K562 (cell line): Measurements from ENCODE around the gene DHRS13. TPM values are rescaled to one million over a fixed set of nuclear protein-coding genes. Genes with fewer than 3 reads are reported as not detected.

Experiments used
- ATF3 ChIP-seq, 2 experiments: fragments of 450-650 bp in 1 of 2; sonication (generic) in 1 of 2; formaldehyde crosslinking in 1 of 2; IDR thresholded peaks in 1 of 2; conservative IDR thresholded peaks in 1 of 2; 2 replicates each; pipeline versions ENCODE4 v1.6.1 to v1.8.1; 2016 to 2023; ENCODE audit warnings: mild to moderate bottlenecking in 2 of 2, moderate library complexity in 2 of 2, inconsistent platforms in 1 of 2, missing genetic modification reagents in 1 of 2
- CAMTA2 ChIP-seq: fragments of 250-450 bp; sonication (Bioruptor Pico); conservative IDR thresholded peaks from 2 replicates; pipeline ENCODE4 v1.5.1; 2022
- CBX2 ChIP-seq: fragments of 200-600 bp; sonication (generic); IDR thresholded peaks from one replicate; pipeline ENCODE4 v1.6.1; 2012; ENCODE audit warnings: mild to moderate bottlenecking, low read length, inconsistent platforms; ENCODE audit not compliant: insufficient read depth, poor library complexity, severe bottlenecking
- DACH1 ChIP-seq: fragments of 450-650 bp; IDR thresholded peaks from 2 replicates; pipeline ENCODE4 v1.6.1; 2018; ENCODE audit not compliant: partially characterized antibody
- FOXK2 ChIP-seq, 2 experiments: fragments of 450-650 bp; IDR thresholded peaks in 1 of 2; conservative IDR thresholded peaks in 1 of 2; 2 replicates each; pipeline ENCODE4 v1.6.1; 2016; ENCODE audit warnings: low read depth in 2 of 2, mild to moderate bottlenecking in 1 of 2
- HDAC1 ChIP-seq, 2 experiments: fragments of 450-650 bp; IDR thresholded peaks; 2 replicates each; pipeline ENCODE4 v1.6.1; 2016 to 2017; ENCODE audit warnings: inconsistent platforms in 1 of 2, mild to moderate bottlenecking in 1 of 2, moderate library complexity in 1 of 2
- HIVEP1 ChIP-seq: fragments of 250-450 bp; sonication (Bioruptor Pico); IDR thresholded peaks from 2 replicates; pipeline ENCODE4 v1.4.0; 2020; ENCODE audit warnings: mild to moderate bottlenecking
- ILF3 ChIP-seq: fragments of 450-650 bp; IDR thresholded peaks from 2 replicates; pipeline ENCODE4 v1.6.1; 2018; ENCODE audit warnings: antibody characterized with exemption, mild to moderate bottlenecking, moderate library complexity, borderline replicate concordance
- KDM1A ChIP-seq, 2 experiments: fragments of 450-650 bp; IDR thresholded peaks; 2 replicates each; pipeline ENCODE4 v1.6.1; 2016; ENCODE audit warnings: mild to moderate bottlenecking in 2 of 2
- KLF1 ChIP-seq: fragments of 450-650 bp; IDR thresholded peaks from 2 replicates; pipeline ENCODE4 v1.6.1; 2016; ENCODE audit warnings: missing genetic modification characterization, missing compliant biosample characterization
- LARP7 ChIP-seq: fragments of 450-650 bp; IDR thresholded peaks from 2 replicates; pipeline ENCODE4 v1.6.1; 2016
- PCBP1 ChIP-seq: fragments of 200-400 bp; formaldehyde crosslinking; IDR thresholded peaks from 2 replicates; pipeline ENCODE4 v1.6.1; 2018; ENCODE audit warnings: mild to moderate bottlenecking, low read depth, low read length; ENCODE audit not compliant: poor library complexity, severe bottlenecking
- UBTF ChIP-seq, 2 experiments: IDR thresholded peaks; 2 replicates each; pipeline ENCODE4 v1.6.1; 2012; ENCODE audit warnings: improper control_type of control experiment in 2 of 2, low read depth in 2 of 2, low read length in 2 of 2, borderline replicate concordance in 1 of 2
- XRCC4 ChIP-seq: IDR thresholded peaks from one replicate; pipeline ENCODE4 v1.6.1; 2011; ENCODE audit not compliant: insufficient read depth, insufficient read length; ENCODE audit errors: extremely low read depth
- ZBTB1 ChIP-seq: sonication (generic); formaldehyde crosslinking; IDR thresholded peaks from 2 replicates; pipeline ENCODE4 v1.8.1; 2023; ENCODE audit warnings: missing genetic modification reagents, low read depth, mild to moderate bottlenecking, borderline replicate concordance
- ZMIZ1 ChIP-seq, 2 experiments: fragments of 150-350 bp in 1 of 2; IDR thresholded peaks; 2 replicates each; pipeline ENCODE4 v1.6.1; 2012 to 2016; ENCODE audit warnings: low read depth in 2 of 2, low read length in 2 of 2, mild to moderate bottlenecking in 1 of 2, moderate library complexity in 1 of 2
- ZNF146 ChIP-seq: IDR thresholded peaks from one replicate; pipeline ENCODE4 v1.6.1; 2018; ENCODE audit warnings: missing compliant biosample characterization; ENCODE audit not compliant: unreplicated experiment
- ZNF212 ChIP-seq: fragments of 450-650 bp; formaldehyde crosslinking; IDR thresholded peaks from 2 replicates; pipeline ENCODE4 v1.4.0; 2020; ENCODE audit warnings: mild to moderate bottlenecking
- ZNF224 ChIP-seq: sonication (generic); formaldehyde crosslinking; IDR thresholded peaks from 2 replicates; pipeline ENCODE4 v1.8.0; 2022; ENCODE audit warnings: mild to moderate bottlenecking, missing genetic modification reagents
- ZNF23 ChIP-seq: fragments of 250-450 bp; sonication (Bioruptor Pico); IDR thresholded peaks from 2 replicates; pipeline ENCODE4 v1.4.0; 2020; ENCODE audit warnings: mild to moderate bottlenecking
- ZNF263 ChIP-seq: sonication (generic); formaldehyde crosslinking; IDR thresholded peaks from 2 replicates; pipeline ENCODE4 v1.8.0; 2022; ENCODE audit warnings: mild to moderate bottlenecking, missing genetic modification reagents, borderline replicate concordance
- ZNF436 ChIP-seq: fragments of 250-450, 450-650 bp; sonication (Bioruptor Pico); formaldehyde crosslinking; IDR thresholded peaks from 2 replicates; pipeline ENCODE4 v1.7.0; 2020; ENCODE audit warnings: mild to moderate bottlenecking
- polyA plus RNA-seq, 8 experiments: library from polyadenylated mRNA; depleted of rRNA in 4 of 8; stranded (reverse) in 5 of 8; unstranded in 3 of 8; fragments of >200 nt; fragmentation: Nextera tagmentation in 2 of 8; fragmentation: Illumina TruSeq in 1 of 8; extraction: Ambion mirVana in 2 of 8; extraction: Trizol in 1 of 8; gene quantifications; 2 replicates each; pipeline versions ENCODE4 v1.2.1 to v1.2.3, GENCODE V29; 2011 to 2014; ENCODE audit warnings: inconsistent platforms in 1 of 8, missing spikeins in 1 of 8
- total RNA-seq, 7 experiments: library from RNA; depleted of rRNA in 6 of 7; stranded (reverse); fragments of >200 nt in 6 of 7; fragmentation: Illumina TruSeq in 2 of 7; extraction: Trizol in 2 of 7; gene quantifications; 2 replicates each; pipeline versions ENCODE4 v1.2.1 to v1.2.3, GENCODE V29; 2011 to 2021; ENCODE audit warnings: low replicate concordance in 1 of 7

Gene DHRS13
- total and polyA plus RNA-seq, 9 of the 15 experiments (the other 6 are each of a cell fraction or from before 2014, with no cell fraction given), result 0.32 to 52.3 (median 34.3) TPM; not detected in 1

- TF ChIP-seq PCBP1 (no peak), UBTF (IDR thresholded peaks at IDR 0.05; ENCODE audit: borderline replicate concordance in 1 of 2, low read depth in 2 of 2, low read length in 2 of 2) (no peak), ZNF263 (no peak), ZBTB1 (CRISPR knock-in tag) (no peak), ZNF224 (no peak), ZNF23 (CRISPR knock-in tag) (no peak), ZNF212 (CRISPR knock-in tag) (no peak), HIVEP1 (CRISPR knock-in tag) (no peak), CBX2 (no peak), ILF3 (no peak), KDM1A (IDR thresholded peaks at IDR 0.05) (no peak), ZNF436 (CRISPR knock-in tag) (0 out of 2 replicates have a peak, but pooled peaks have one; percentile 9), KLF1 (no peak), ZNF146 (CRISPR knock-in tag) (no peak), LARP7 (no peak), DACH1 (no peak), FOXK2 (conservative IDR thresholded peaks at IDR 0.05 in 1 of 2, IDR thresholded peaks at IDR 0.05 in 1 of 2; ENCODE audit: low read depth in 2 of 2) (no peak; a peak in 1 of 4 replicates), HDAC1 (IDR thresholded peaks at IDR 0.05) (peak in 1 of 2 experiments; percentile 49; a peak in 2 of 4 replicates), ZMIZ1 (IDR thresholded peaks at IDR 0.05; ENCODE audit: low read depth in 2 of 2, low read length in 2 of 2) (no peak), XRCC4 (no peak), CAMTA2 (no peak), ATF3 (IDR thresholded peaks at IDR 0.05) (no peak), ATF3 (CRISPR knock-in tag; conservative IDR thresholded peaks at IDR 0.05) (0 out of 2 replicates have a peak, but pooled peaks have one; percentile 17)
Observed at GRCh38 chr17:28906706-28907438, 4.0 kb upstream of the DHRS13 start (continued).
